GM12872 (cell line): ENCODE measurements around the gene DERA.

Experiments used
- CTCF ChIP-seq: IDR thresholded peaks from 3 replicates; pipeline ENCODE4 v1.5.1; 2011; ENCODE audit warnings: low read depth, mild to moderate bottlenecking, low read length, moderate library complexity; ENCODE audit not compliant: insufficient read depth

The DERA gene

GRCh38 chr12:15956413-15957185, 45.5 kb downstream of the DERA start:
- TF ChIP-seq CTCF = no peak

- no peak for TF ChIP-seq CTCF
These were observed 51.6 kb downstream of the DERA start for GRCh38 chr12:15962760-15963159.

GRCh38 chr12:15963271-15963670, 52.1 kb downstream of the DERA start:
- TF ChIP-seq CTCF = no peak

GRCh38 chr12:15966426-15966825, 55.3 kb downstream of the DERA start:
- no peak for TF ChIP-seq CTCF

GRCh38 chr12:15971211-15971610, 60.1 kb downstream of the DERA start:
- TF ChIP-seq CTCF = no peak

- TF ChIP-seq CTCF = no peak
These were observed 61.8 kb downstream of the DERA start for GRCh38 chr12:15972894-15973293.

GRCh38 chr12:15977999-15978951, 67.1 kb downstream of the DERA start:
- no peak for TF ChIP-seq CTCF
